ENCODE data around the gene KBTBD2.
"Not testable (repeated sequence)": the region's sequence is repeated elsewhere in the genome, so short reads cannot be mapped to it uniquely, and the experiment has no call there.

- not testable (repeated sequence) for TF ChIP-seq EZH2 (IDR thresholded peaks at IDR 0.05; ENCODE audit: borderline replicate concordance, insufficient read depth, low read length, poor library complexity, severe bottlenecking); CTCF (IDR thresholded peaks at IDR 0.05; ENCODE audit: poor library complexity, severe bottlenecking); RAD21 (conservative IDR thresholded peaks at IDR 0.05); POLR2AphosphoS5 (IDR thresholded peaks at IDR 0.05)
Measured at GRCh38 chr7:32863872-32864271, 27.7 kb downstream of the KBTBD2 start.
